Mesenchymal stem cell (in vitro differentiated cells and primary cell): ENCODE results near the gene KIF25.
"Not testable (repeated sequence)": the region's sequence is repeated elsewhere in the genome, so short reads cannot be mapped to it uniquely, and the experiment has no call there.

Source experiments
- DNase-seq: peaks from one replicate; pipeline ENCODE4 v3.0.0-alpha.2; 2013
- H2AFZ ChIP-seq: one replicate; pipeline ENCODE4 v1.6.1; 2013; ENCODE audit warnings: low read depth, mild to moderate bottlenecking, control low read depth, inconsistent platforms, low read length, moderate library complexity
- H2AK5ac ChIP-seq: 2 replicates; pipeline ENCODE4 v1.6.1; 2013; ENCODE audit warnings: low read length, moderate library complexity, mild to moderate bottlenecking, inconsistent platforms; ENCODE audit not compliant: severe bottlenecking
- H2BK120ac ChIP-seq: one replicate; pipeline ENCODE4 v1.6.1; 2013; ENCODE audit warnings: low read depth, mild to moderate bottlenecking, inconsistent platforms, low read length, moderate library complexity
- H2BK12ac ChIP-seq, 2 experiments: one replicate each; pipeline ENCODE4 v1.6.1; 2013; ENCODE audit warnings: inconsistent platforms in 2 of 2, low read length in 2 of 2, mild to moderate bottlenecking in 2 of 2, moderate library complexity in 2 of 2, control low read depth in 1 of 2
- H2BK15ac ChIP-seq: one replicate; pipeline ENCODE4 v1.6.1; 2013; ENCODE audit warnings: mild to moderate bottlenecking, low read depth, inconsistent platforms; ENCODE audit not compliant: poor library complexity, severe bottlenecking
- H2BK5ac ChIP-seq: 2 replicates; pipeline ENCODE4 v1.6.1; 2013; ENCODE audit warnings: low read depth, mild to moderate bottlenecking, low read length, control low read depth, inconsistent platforms; ENCODE audit not compliant: poor library complexity, severe bottlenecking
- H3K14ac ChIP-seq, 2 experiments: one replicate each; pipeline ENCODE4 v1.6.1; 2013; ENCODE audit warnings: inconsistent platforms in 2 of 2, low read length in 2 of 2, control low read depth in 1 of 2, mild to moderate bottlenecking in 1 of 2, moderate library complexity in 1 of 2
- H3K18ac ChIP-seq, 2 experiments: one replicate each; pipeline ENCODE4 v1.6.1; 2013; ENCODE audit warnings: inconsistent platforms in 2 of 2, low read length in 2 of 2, control low read depth in 1 of 2, low read depth in 1 of 2, mild to moderate bottlenecking in 1 of 2
- H3K23ac ChIP-seq, 2 experiments: one replicate each; pipeline ENCODE4 v1.6.1; 2013; ENCODE audit warnings: inconsistent platforms in 2 of 2, low read length in 2 of 2, mild to moderate bottlenecking in 2 of 2, moderate library complexity in 2 of 2, control low read depth in 1 of 2
- H3K27ac ChIP-seq: 2 replicates; pipeline ENCODE4 v1.5.1; 2013; ENCODE audit warnings: mild to moderate bottlenecking, moderate library complexity, low read length, control low read depth, inconsistent platforms; ENCODE audit not compliant: poor library complexity, severe bottlenecking
- H3K27me3 ChIP-seq, 2 experiments: 2 replicates each; pipeline versions ENCODE4 v1.6.1 to v1.7.0; 2013; ENCODE audit warnings: low read length in 2 of 2, mild to moderate bottlenecking in 2 of 2, moderate library complexity in 2 of 2, control low read depth in 1 of 2, inconsistent platforms in 1 of 2; ENCODE audit not compliant: control insufficient read depth in 1 of 2, insufficient read depth in 1 of 2
- H3K36me3 ChIP-seq, 2 experiments: 2 replicates each; pipeline versions ENCODE4 v1.6.1 to v1.7.0; 2013; ENCODE audit warnings: low read length in 2 of 2, control low read depth in 1 of 2, inconsistent platforms in 1 of 2, low read depth in 1 of 2, mild to moderate bottlenecking in 1 of 2; ENCODE audit not compliant: insufficient read depth in 2 of 2, control insufficient read depth in 1 of 2
- H3K4ac ChIP-seq, 2 experiments: one replicate each; pipeline ENCODE4 v1.6.1; 2013; ENCODE audit warnings: inconsistent platforms in 2 of 2, low read length in 2 of 2, mild to moderate bottlenecking in 2 of 2, moderate library complexity in 2 of 2, control low read depth in 1 of 2, low read depth in 1 of 2
- H3K4me1 ChIP-seq: 2 replicates; pipeline ENCODE4 v1.6.1; 2013; ENCODE audit warnings: low read depth, low read length, control low read depth; ENCODE audit not compliant: control insufficient read depth, insufficient read depth
- H3K4me2 ChIP-seq: 2 replicates; pipeline ENCODE4 v1.6.1; 2013; ENCODE audit warnings: low read length, mild to moderate bottlenecking, inconsistent platforms; ENCODE audit not compliant: poor library complexity, severe bottlenecking
- H3K4me3 ChIP-seq, 2 experiments: 2 replicates each; pipeline versions ENCODE4 v1.5.1 to v1.7.0; 2013; ENCODE audit warnings: low read length in 2 of 2, mild to moderate bottlenecking in 2 of 2, control low read depth in 1 of 2, low read depth in 1 of 2; ENCODE audit not compliant: insufficient read depth in 1 of 2
- H3K79me1 ChIP-seq: replicated peaks from 2 replicates; pipeline ENCODE4 v1.6.1; 2013; ENCODE audit warnings: mild to moderate bottlenecking, control low read depth, low read length, inconsistent platforms; ENCODE audit not compliant: poor library complexity, severe bottlenecking
- H3K9ac ChIP-seq: 2 replicates; pipeline ENCODE4 v1.7.0; 2013; ENCODE audit warnings: mild to moderate bottlenecking, low read length, moderate library complexity
- H3K9me3 ChIP-seq: 2 replicates; pipeline ENCODE4 v1.7.0; 2013; ENCODE audit warnings: mild to moderate bottlenecking, low read length; ENCODE audit not compliant: control insufficient read depth
- H4K8ac ChIP-seq: one replicate; pipeline ENCODE4 v1.6.1; 2013; ENCODE audit warnings: inconsistent platforms, mild to moderate bottlenecking, low read length, moderate library complexity
- H4K91ac ChIP-seq: one replicate; pipeline ENCODE4 v1.6.1; 2013; ENCODE audit warnings: mild to moderate bottlenecking, low read length, inconsistent platforms
- WGBS: methylation state at CpG from one replicate; pipeline ENCODE4 v1.1.7; 2013; ENCODE audit warnings: mixed read lengths; 5-methylcytosine and 5-hydroxymethylcytosine counted together

Gene KIF25

DNA sequence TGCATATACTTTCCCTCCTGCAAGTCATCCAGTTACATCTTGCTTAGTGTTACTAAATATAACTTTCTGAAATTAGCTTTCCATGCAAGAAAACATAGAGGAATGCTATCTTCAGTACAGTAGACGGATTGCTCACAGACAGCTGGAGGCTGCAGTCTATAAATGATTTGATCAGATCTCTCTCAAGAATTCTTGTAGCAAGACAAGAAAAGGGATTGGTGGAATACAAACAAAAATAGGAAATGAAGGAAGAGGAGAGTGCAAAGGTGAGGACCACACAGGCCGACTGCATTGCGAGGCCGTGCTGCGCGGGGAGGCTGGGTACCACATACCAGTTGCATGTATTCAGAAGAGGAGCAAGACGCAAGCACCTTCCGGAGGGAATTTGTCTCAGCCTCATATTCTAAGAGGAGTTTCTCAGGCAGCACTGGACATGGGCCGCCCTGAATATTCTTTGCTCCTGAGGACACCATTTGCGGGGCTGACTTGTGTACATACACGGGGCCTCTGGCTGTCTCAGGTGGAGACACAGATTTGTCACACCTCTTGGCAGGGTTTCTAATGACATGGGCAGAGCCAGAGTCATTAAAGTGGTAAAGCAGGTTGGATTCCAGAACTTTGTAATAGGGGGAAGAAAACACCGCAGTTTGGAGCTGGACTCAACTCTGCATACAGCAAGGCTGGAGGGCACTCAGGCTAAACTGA is 22.7 kb upstream of the KIF25 start:
- H4K8ac ChIP-seq, result no peak overlapping the region
- no peak overlapping the region for H3K9ac ChIP-seq
- H4K91ac ChIP-seq, result no peak overlapping the region
- no peak overlapping the region for H3K23ac ChIP-seq
- H2AK5ac ChIP-seq, result no peak overlapping the region
- 87% methylated on average over 12 of the region's 12 CpGs for WGBS
- no peak overlapping the region for H3K27ac ChIP-seq
- no peak overlapping the region for H2AFZ ChIP-seq
- H3K18ac ChIP-seq, result no peak overlapping the region
- no peak overlapping the region for H3K4ac ChIP-seq
- no peak overlapping the region for H2BK5ac ChIP-seq
- H3K14ac ChIP-seq, result no peak overlapping the region
- peaks cover 10% of the 10 kb centered on the region for H3K4me1 ChIP-seq
- DNase-seq, result no peak
- H3K4me2 ChIP-seq, result no peak overlapping the region
- no peak overlapping the region for H2BK15ac ChIP-seq
- peaks cover 3% of the 10 kb centered on the region for H3K79me1 ChIP-seq
- H2BK120ac ChIP-seq, result no peak overlapping the region
- no peaks in the 10 kb centered on the region for H3K9me3 ChIP-seq
- H3K36me3 ChIP-seq, result peaks cover 6 to 17% of the 10 kb centered on the region in 2 experiments
- no peaks in the 10 kb centered on the region for H3K27me3 ChIP-seq
- H2BK12ac ChIP-seq, result no peak overlapping the region
- no peak overlapping the region for H3K4me3 ChIP-seq

DNA sequence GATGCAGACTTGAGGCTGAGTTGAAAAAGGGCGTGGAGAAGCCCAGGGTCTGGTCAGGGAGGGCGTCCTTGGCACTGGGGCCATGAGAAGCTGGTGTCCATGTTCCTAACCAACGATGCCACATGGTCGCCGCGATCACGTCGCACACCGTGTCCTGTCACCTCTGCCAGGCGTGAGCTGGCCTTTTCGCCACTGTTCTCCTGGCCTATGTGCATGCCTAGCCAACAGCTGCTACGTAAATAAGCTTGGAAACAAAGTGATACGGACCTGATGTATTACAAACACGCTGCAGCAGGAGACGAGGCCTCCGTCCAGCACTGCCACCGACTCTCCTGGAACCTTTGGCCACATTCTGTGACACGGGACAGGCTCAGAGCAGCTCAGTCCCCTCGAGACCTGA is 22.0 kb upstream of the KIF25 start:
- no peak overlapping the region for H3K27ac ChIP-seq
- H2BK5ac ChIP-seq, result no peak overlapping the region
- no peak overlapping the region for H3K18ac ChIP-seq
- no peak overlapping the region for H2BK15ac ChIP-seq
- H3K4me1 ChIP-seq, result peaks cover 10% of the 10 kb centered on the region
- no peak overlapping the region for H3K9ac ChIP-seq
- no peak for DNase-seq
- no peak overlapping the region for H2BK120ac ChIP-seq
- H3K4me3 ChIP-seq, result no peak overlapping the region
- H4K91ac ChIP-seq, result no peak overlapping the region
- H3K27me3 ChIP-seq, result no peaks in the 10 kb centered on the region
- no peak overlapping the region for H2AK5ac ChIP-seq
- no peak overlapping the region for H2AFZ ChIP-seq
- no peak overlapping the region for H3K4me2 ChIP-seq
- H3K36me3 ChIP-seq, result peaks cover 0 to 17% of the 10 kb centered on the region in 2 experiments
- no peaks in the 10 kb centered on the region for H3K9me3 ChIP-seq
- H3K4ac ChIP-seq, result no peak overlapping the region
- whole genome bisulfite sequencing, result 97% methylated on average over 18 of the region's 19 CpGs
- H3K23ac ChIP-seq, result no peak overlapping the region
- H4K8ac ChIP-seq, result no peak overlapping the region
- no peak overlapping the region for H2BK12ac ChIP-seq
- H3K14ac ChIP-seq, result no peak overlapping the region
- peaks cover 3% of the 10 kb centered on the region for H3K79me1 ChIP-seq

DNA sequence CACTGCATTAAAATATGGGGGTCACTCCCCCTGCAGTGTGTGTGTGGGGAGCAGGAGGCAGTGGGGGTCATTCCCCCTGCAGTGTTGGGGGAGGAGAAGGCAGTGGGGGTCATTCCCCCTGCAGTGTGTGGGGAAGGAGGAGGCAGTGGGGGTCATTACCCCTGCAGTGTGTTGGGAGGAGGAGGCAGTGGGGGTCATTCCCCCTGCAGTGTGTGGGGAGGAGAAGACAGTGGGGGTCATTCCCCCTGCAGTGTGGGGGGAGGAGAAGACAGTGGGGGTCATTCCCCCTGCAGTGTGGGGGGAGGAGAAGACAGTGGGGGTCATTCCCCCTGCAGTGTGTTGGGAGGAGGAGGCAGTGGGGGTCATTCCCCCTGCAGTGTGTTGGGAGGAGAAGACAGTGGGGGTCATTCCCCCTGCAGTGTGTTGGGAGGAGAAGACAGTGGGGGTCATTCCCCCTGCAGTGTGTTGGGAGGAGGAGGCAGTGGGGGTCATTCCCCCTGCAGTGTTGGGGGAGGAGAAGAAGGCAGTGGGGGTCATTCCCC is 21.3 kb upstream of the KIF25 start:
- not testable (repeated sequence) for H3K4ac ChIP-seq, H2BK5ac ChIP-seq, H4K8ac ChIP-seq, H3K4me3 ChIP-seq, H3K23ac ChIP-seq, H2BK12ac ChIP-seq, H3K18ac ChIP-seq, H3K9ac ChIP-seq, H2AK5ac ChIP-seq, H3K27me3 ChIP-seq, H3K4me2 ChIP-seq, H3K9me3 ChIP-seq, H2BK120ac ChIP-seq, H3K27ac ChIP-seq, H2BK15ac ChIP-seq, H3K14ac ChIP-seq, H3K79me1 ChIP-seq, H4K91ac ChIP-seq, DNase-seq, H2AFZ ChIP-seq
- Histone ChIP-seq H3K4me1 (peaks cover 12% of the 10 kb centered on the region), H3K36me3 (peaks cover 0 to 17% of the 10 kb centered on the region in 2 experiments)

DNA sequence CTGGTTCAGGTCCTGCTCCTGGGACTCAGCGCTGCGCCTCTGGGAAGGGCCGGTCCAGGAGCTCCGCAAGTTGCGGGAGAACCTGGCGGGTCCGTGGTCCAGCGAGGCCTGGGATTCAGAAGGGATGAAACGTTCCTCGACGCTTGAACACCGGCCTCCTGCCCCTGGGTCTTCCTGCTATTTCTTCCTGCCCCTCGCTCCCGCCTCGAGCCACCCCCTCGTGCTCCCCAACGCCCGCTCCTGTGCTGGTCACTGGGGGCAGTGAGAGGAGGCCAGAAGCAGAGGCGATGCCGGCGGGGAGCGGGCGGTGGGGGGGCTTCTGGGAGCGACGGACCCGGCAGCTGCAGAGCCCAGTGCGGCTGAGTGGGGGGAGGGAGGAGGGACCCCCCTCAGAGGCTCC is 20.8 kb upstream of the KIF25 start:
- Histone ChIP-seq H3K9ac (no peak overlapping the region), H2AK5ac (no peak overlapping the region), H3K9me3 (no peaks in the 10 kb centered on the region), H3K4me3 (no peak overlapping the region), H2BK12ac (no peak overlapping the region), H3K27me3 (no peaks in the 10 kb centered on the region), H2BK120ac (no peak overlapping the region), H3K79me1 (peaks cover 3% of the 10 kb centered on the region), H2BK5ac (no peak overlapping the region), H4K8ac (no peak overlapping the region), H3K4me1 (peaks cover 12% of the 10 kb centered on the region), H4K91ac (no peak overlapping the region), H2BK15ac (no peak overlapping the region), H3K23ac (no peak overlapping the region), H3K18ac (no peak overlapping the region), H3K4me2 (no peak overlapping the region), H3K14ac (no peak overlapping the region), H3K4ac (no peak overlapping the region), H3K36me3 (peaks cover 0 to 17% of the 10 kb centered on the region in 2 experiments), H3K27ac (no peak overlapping the region), H2AFZ (no peak overlapping the region)
- 96% methylated on average over 27 of the region's 27 CpGs for WGBS
- DNase-seq, result no peak
